Stromal cell of bone marrow (primary cell): ENCODE results near the gene LILRB3.
"Not testable (repeated sequence)": the region's sequence is repeated elsewhere in the genome, so short reads cannot be mapped to it uniquely, and the experiment has no call there.

Source experiments
- DNase-seq: peaks from one replicate; pipeline ENCODE4 v3.0.0-alpha.2; 2012; ENCODE audit warnings: low read depth

Gene LILRB3

GRCh38 chr19:54222474-54223276, at the start of gene LILRB3:
Gene LILRB3, minus strand, starts transcription at chr19:54223007. Its CDS starts 31 bp downstream, at chr19:54222976.
- DNase-seq, result not testable (repeated sequence)

GRCh38 chr19:54272181-54272580, 49.4 kb upstream of the LILRB3 start:
- not testable (repeated sequence) for DNase-seq

GRCh38 chr19:54271587-54271986, 48.8 kb upstream of the LILRB3 start:
- not testable (repeated sequence) for DNase-seq

GRCh38 chr19:54271106-54271505, 48.3 kb upstream of the LILRB3 start:
- no peak for DNase-seq

GRCh38 chr19:54268936-54269335, 46.1 kb upstream of the LILRB3 start:
- DNase-seq, result no peak

- DNase-seq, result peak; percentile 23
These were observed 43.3 kb upstream of the LILRB3 start for GRCh38 chr19:54266133-54266532.

GRCh38 chr19:54262470-54262869, 39.7 kb upstream of the LILRB3 start:
- no peak for DNase-seq

GRCh38 chr19:54262066-54262465, 39.3 kb upstream of the LILRB3 start:
- DNase-seq, result no peak

- no peak for DNase-seq
These were observed 34.3 kb upstream of the LILRB3 start, which contains the start of gene LILRB5 for GRCh38 chr19:54257116-54257480. Gene LILRB5, minus strand, starts transcription at chr19:54257273. Its CDS starts 80 bp downstream, at chr19:54257193.

- no peak for DNase-seq
These were observed 33.7 kb upstream of the LILRB3 start for GRCh38 chr19:54256250-54257115.

GRCh38 chr19:54255105-54255775, 32.4 kb upstream of the LILRB3 start:
- DNase-seq, result no peak

GRCh38 chr19:54254195-54254906, 31.5 kb upstream of the LILRB3 start:
- no peak for DNase-seq

GRCh38 chr19:54253331-54254194, 30.8 kb upstream of the LILRB3 start:
- no peak for DNase-seq

- no peak for DNase-seq
These were observed 30.0 kb upstream of the LILRB3 start for GRCh38 chr19:54252845-54253244.

- no peak for DNase-seq
These were observed 29.4 kb upstream of the LILRB3 start for GRCh38 chr19:54252243-54252642.

- peak; percentile 18 for DNase-seq
These were observed 25.3 kb upstream of the LILRB3 start for GRCh38 chr19:54248016-54248601.

GRCh38 chr19:54247106-54247930, 24.5 kb upstream of the LILRB3 start:
- no peak for DNase-seq

GRCh38 chr19:54245936-54246335, 23.1 kb upstream of the LILRB3 start:
- no peak for DNase-seq

- not testable (repeated sequence) for DNase-seq
These were observed 21.0 kb upstream of the LILRB3 start for GRCh38 chr19:54243809-54244208.
